Activated CD4-positive, alpha-beta memory T cell treated with anti-CD3 and anti-CD28 coated beads for 36 hours (primary cell): Measurements from ENCODE around the gene TCHP. TPM values are rescaled to one million over a fixed set of nuclear protein-coding genes. Genes with fewer than 3 reads are reported as not detected.
A peak's percentile ranks its signal among the peaks of the same experiment; 100 is the strongest.

ENCODE experiments used
- CTCF ChIA-PET: fragments of 350-600 bp; sonication (Branson Sonifier 250); formaldehyde crosslinking; loops from one replicate; lab custom pipeline; 2021; ENCODE audit warnings: antibody characterized with exemption, inconsistent platforms; lab: Charles Lee
- POLR2A ChIA-PET: fragments of 350-600 bp; sonication (Branson Sonifier 250); formaldehyde crosslinking; loops from one replicate; lab custom pipeline; 2021; ENCODE audit warnings: antibody characterized with exemption; lab: Charles Lee
- DNase-seq: peaks from one replicate; pipeline ENCODE4 v3.0.0-alpha.2; 2020
- H3K27ac Mint-ChIP-seq: one replicate; pipeline ENCODE4 v1.8.0; 2021; ENCODE audit warnings: mixed read lengths
- H3K27me3 Mint-ChIP-seq: one replicate; pipeline ENCODE4 v1.8.0; 2021; ENCODE audit warnings: mixed read lengths
- H3K36me3 Mint-ChIP-seq: one replicate; pipeline ENCODE4 v1.8.0; 2021; ENCODE audit warnings: mixed read lengths
- H3K4me1 Mint-ChIP-seq: one replicate; pipeline ENCODE4 v1.8.0; 2021; ENCODE audit warnings: low read depth, mixed read lengths
- H3K4me3 Mint-ChIP-seq: one replicate; pipeline ENCODE4 v1.8.0; 2021; ENCODE audit warnings: mild to moderate bottlenecking, mixed read lengths
- H3K9me3 Mint-ChIP-seq: one replicate; pipeline ENCODE4 v1.8.0; 2021; ENCODE audit warnings: mixed read lengths
- intact Hi-C: fragments of 100-400 bp; cut with micrococcal nuclease; formaldehyde crosslinking; loops from one replicate; pipeline ENCODE4 v1.15.1; 2023
- total RNA-seq, 2 experiments: library from RNA; stranded (reverse); gene quantifications; one replicate each; pipeline ENCODE4 v1.2.3, GENCODE V29; 2021

TCHP gene
- total RNA-seq, 2 experiments from 2014 or later: 21.2 to 21.3 TPM

DNA sequence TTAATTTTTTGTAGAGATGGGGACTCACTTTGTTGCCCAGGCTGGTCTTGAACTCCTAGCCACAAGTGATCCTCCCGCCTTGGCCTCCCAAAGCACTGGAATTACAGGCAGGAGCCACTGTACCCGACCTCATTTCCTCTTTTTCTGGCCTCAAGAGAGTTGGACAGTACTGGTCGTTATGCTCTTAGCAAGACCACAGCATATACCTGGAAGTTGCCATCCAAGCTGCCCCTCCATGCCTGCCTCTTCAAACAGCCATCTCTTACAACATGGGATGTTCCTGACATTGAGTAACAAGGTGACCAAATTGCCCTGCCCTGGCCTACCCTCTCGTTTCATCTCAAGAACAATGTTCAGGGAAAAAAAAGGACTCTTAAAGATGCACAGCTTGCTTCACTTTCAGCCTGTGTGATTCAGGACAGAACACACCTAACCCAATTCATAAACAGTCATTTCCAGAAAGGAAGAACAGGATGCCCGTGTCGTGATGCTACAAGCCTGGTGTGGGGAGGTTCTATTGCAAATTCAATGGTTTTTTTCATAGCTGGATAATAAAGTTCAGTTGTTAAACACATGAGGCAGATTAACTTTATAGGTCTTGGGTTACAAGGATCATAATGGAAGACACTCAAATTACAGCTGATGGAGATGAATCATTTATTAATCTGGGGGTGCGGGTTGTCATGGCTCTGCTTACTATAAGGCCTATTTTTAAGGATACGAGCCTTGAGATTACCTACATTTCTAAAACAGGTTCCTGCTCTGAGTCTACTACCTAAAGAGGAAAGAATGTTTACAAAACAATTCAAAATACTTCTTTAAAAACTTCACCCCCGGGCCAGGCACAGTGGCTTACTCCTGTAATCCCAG lies 31.7 kb upstream of the TCHP start:
- H3K4me3 Mint-ChIP-seq: no peak overlapping the region
- H3K36me3 Mint-ChIP-seq: no peaks in the 10 kb centered on the region
- H3K27ac Mint-ChIP-seq: no peak overlapping the region
- H3K4me1 Mint-ChIP-seq: peaks cover 29% of the 10 kb centered on the region
- intact Hi-C loops: no loop called here
- ChIA-PET CTCF (interaction anchor here (1.6 to 2.7 kb wide), 2 partner anchors 9 to 23 kb away, joined by 5 to 12 read pairs; no protein-coding TSS in a partner anchor), POLR2A (no interaction called here)
- peak; percentile 27 for DNase-seq
- no peaks in the 10 kb centered on the region for H3K9me3 Mint-ChIP-seq
- H3K27me3 Mint-ChIP-seq: no peaks in the 10 kb centered on the region

DNA sequence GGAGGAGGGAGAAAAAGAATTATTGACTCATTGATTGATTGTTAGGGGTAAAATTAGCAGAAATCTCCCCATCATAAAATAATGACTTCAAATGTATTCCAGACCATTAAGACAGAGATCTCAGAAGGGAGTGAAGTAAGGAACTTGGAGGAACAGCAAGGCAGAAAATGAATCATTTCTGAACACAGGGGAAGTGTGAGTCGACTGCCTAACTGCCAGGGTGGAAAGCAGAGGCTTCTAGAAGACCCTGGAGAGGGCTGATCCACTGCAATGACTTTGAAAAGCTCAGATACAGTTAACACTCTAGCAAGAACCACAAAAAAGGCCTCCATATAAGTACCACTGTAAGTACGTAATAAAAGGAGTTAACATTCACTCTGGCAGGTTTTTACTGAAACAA lies 29.4 kb upstream of the TCHP start:
- H3K27ac Mint-ChIP-seq: no peak overlapping the region
- H3K4me1 Mint-ChIP-seq: peaks cover 30% of the 10 kb centered on the region
- POLR2A ChIA-PET: no interaction called here
- no peak for DNase-seq
- no peak overlapping the region for H3K4me3 Mint-ChIP-seq
- CTCF ChIA-PET: interaction anchor here (2.0 to 2.7 kb wide), 2 partner anchors 17 to 25 kb away, joined by 4 to 13 read pairs; no protein-coding TSS in a partner anchor
- intact Hi-C loops: no loop called here
- no peaks in the 10 kb centered on the region for H3K9me3 Mint-ChIP-seq
- no peaks in the 10 kb centered on the region for H3K27me3 Mint-ChIP-seq
- H3K36me3 Mint-ChIP-seq: no peaks in the 10 kb centered on the region

DNA sequence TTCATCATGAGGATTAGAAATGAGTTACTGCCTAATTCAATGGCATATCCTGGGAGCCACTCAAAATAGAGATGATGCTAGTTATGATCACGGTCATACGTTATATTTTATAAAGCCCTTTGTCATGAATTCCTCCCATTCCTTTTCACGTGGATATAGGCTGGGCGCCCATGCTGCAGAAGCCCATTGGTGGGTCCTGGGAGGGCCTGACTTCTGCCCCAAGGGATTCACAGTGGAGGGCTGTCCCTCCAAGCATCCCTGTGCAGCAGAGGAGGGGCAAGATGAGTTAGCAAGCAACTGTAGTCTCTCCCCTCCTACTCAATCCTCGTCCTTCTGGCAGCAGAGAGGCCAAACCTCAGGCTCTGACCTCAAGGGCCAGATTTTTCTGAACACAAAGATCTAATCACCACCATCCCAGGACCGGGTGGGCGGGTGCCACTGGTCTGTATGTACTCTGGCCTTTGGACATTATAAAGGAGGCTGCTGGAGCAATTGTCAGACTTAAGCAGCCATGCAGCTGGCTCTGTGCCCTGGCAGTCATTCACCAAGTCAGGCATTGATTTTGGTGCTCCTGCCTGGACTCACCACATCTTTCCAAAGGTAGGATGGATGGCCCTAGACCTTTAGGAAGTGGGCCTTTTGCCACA lies 28.3 kb upstream of the TCHP start:
- intact Hi-C loops: no loop called here
- no peak overlapping the region for H3K4me3 Mint-ChIP-seq
- no peak for DNase-seq
- H3K4me1 Mint-ChIP-seq: peaks cover 35% of the 10 kb centered on the region
- ChIA-PET POLR2A (no interaction called here), CTCF (interaction anchor here (2.0 to 2.7 kb wide), 2 partner anchors 18 to 27 kb away, joined by 4 to 13 read pairs; no protein-coding TSS in a partner anchor)
- no peaks in the 10 kb centered on the region for H3K27me3 Mint-ChIP-seq
- no peaks in the 10 kb centered on the region for H3K36me3 Mint-ChIP-seq
- no peaks in the 10 kb centered on the region for H3K9me3 Mint-ChIP-seq
- H3K27ac Mint-ChIP-seq: no peak overlapping the region

DNA sequence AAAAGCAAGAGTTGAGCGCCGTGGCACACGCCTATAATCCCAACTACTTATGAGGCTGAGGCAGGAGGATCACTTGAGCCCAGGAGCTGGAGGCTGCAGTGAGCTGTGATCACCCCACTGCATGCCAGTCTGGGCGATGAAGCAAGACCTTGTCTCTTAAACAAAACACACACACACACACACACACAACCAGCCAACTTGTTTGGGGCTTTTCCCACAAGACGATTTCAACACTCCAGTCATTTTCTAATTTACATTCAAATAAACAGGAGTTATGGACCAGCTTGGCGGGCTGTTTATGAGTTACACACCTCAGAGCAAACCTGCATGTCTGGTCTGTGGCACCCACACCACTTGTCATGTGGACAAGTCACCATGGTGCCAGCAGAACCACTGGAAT lies 26.4 kb upstream of the TCHP start:
- Mint-ChIP-seq H3K36me3 (no peaks in the 10 kb centered on the region), H3K27ac (no peak overlapping the region), H3K27me3 (no peaks in the 10 kb centered on the region), H3K4me3 (no peak overlapping the region), H3K4me1 (peaks cover 44% of the 10 kb centered on the region), H3K9me3 (no peaks in the 10 kb centered on the region)
- ChIA-PET POLR2A (no interaction called here), CTCF (interaction anchor here (0.6 to 2.3 kb wide), 3 partner anchors 20 to 69 kb away, joined by 3 to 6 read pairs (median 4); no protein-coding TSS in a partner anchor)
- intact Hi-C loops: no loop called here
- DNase-seq: no peak

DNA sequence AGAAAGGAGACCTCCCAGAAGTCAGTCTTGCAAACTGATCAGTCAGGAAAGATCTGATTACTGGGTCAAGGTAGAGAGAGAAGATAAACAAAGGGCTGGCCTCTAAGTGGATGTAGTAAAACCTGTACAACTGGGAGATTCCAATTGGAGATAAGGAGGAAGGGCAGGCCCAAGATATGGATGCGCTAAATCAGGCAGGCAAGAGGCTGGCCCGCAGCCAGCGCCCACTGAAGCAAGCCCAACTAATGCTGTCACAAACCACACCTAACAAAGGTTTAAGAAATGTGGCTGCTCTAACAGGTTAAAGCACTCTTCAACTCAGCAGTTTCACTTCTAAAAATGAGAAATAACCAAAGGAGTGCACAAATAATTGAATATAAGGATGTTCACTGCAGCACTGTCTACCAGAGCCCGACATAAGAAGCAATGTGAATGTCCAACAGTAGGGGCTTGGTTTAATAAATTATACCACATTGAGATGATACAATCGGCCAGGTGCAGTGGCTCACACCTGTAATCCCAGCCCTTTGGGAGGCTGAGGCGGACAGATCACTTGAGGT lies 24.4 kb upstream of the TCHP start:
- no peak overlapping the region for H3K4me3 Mint-ChIP-seq
- intact Hi-C loops: no loop called here
- ChIA-PET POLR2A (no interaction called here), CTCF (interaction anchor here (1.3 to 4.1 kb wide), 3 partner anchors 22 to 71 kb away, joined by 3 to 20 read pairs (median 10); no protein-coding TSS in a partner anchor)
- H3K9me3 Mint-ChIP-seq: no peaks in the 10 kb centered on the region
- no peaks in the 10 kb centered on the region for H3K36me3 Mint-ChIP-seq
- peaks cover 52% of the 10 kb centered on the region for H3K4me1 Mint-ChIP-seq
- H3K27ac Mint-ChIP-seq: no peak overlapping the region
- DNase-seq: no peak
- H3K27me3 Mint-ChIP-seq: no peaks in the 10 kb centered on the region

DNA sequence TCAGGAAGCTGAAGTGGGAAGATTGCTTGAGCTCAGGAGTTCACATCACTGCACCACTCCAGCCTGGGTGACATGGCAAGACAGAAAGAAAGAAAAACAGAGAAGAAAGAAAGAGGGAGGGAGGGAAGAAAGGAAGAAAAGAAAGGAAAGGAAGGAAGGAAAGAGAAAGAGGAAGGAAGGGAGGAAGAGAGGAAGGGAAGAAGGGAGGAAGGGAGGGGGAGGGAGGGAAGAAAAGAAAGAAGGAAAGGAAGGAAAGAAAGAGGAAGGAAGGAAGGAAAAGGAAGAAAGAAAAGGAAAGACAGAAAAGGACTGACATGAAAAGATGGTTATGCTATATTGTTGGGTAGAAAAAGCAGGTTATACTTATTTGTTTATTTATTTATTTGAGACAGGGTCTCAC lies 23.7 kb upstream of the TCHP start:
- ChIA-PET POLR2A (no interaction called here), CTCF (interaction anchor here (1.3 to 4.1 kb wide), 3 partner anchors 23 to 71 kb away, joined by 3 to 20 read pairs (median 10); no protein-coding TSS in a partner anchor)
- DNase-seq: no peak
- H3K4me1 Mint-ChIP-seq: peaks cover 54% of the 10 kb centered on the region
- intact Hi-C loops: no loop called here
- no peaks in the 10 kb centered on the region for H3K36me3 Mint-ChIP-seq
- H3K27me3 Mint-ChIP-seq: no peaks in the 10 kb centered on the region
- no peak overlapping the region for H3K4me3 Mint-ChIP-seq
- H3K9me3 Mint-ChIP-seq: no peaks in the 10 kb centered on the region
- H3K27ac Mint-ChIP-seq: no peak overlapping the region

DNA sequence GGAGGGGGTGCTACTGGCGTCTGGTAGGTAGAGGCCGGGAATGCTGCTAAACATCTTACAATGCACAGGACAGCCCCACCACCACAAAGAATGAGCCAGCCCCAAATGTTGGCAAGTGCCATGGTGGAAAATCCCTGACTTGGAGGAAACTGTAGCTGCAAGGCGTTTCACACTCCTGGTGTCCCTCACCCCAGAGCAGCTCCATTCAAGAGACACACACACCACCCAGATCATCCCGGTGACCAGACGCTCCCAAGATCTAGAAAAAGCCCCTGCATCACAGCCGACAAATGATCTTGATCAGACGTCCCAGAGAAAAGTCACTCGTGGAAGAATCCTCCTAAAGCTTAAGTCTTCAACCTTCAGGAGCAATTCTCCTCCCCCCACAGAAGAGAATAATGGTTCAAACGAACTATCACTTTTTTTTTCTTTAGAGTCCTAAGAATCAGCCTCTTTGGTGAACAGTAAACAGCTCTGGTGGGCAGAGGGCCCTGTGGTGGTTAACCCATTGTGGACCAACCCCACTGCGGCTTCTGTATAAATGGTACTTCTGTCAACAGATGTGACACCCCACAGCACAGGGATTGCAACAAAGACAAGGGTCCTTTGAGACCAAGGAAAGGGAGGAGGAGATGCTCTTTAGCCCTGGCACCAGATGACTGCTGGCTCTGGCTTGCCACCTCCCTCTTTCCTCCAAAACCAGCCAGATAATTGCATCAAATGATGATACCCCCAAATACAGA lies 22.4 kb upstream of the TCHP start:
- H3K27ac Mint-ChIP-seq: no peak overlapping the region
- POLR2A ChIA-PET: no interaction called here
- no peaks in the 10 kb centered on the region for H3K36me3 Mint-ChIP-seq
- peaks cover 50% of the 10 kb centered on the region for H3K4me1 Mint-ChIP-seq
- CTCF ChIA-PET: interaction anchor here (0.7 to 4.1 kb wide), 5 partner anchors 23 to 280 kb away, joined by 3 to 20 read pairs (median 8); no protein-coding TSS in a partner anchor
- H3K4me3 Mint-ChIP-seq: no peak overlapping the region
- DNase-seq: no peak
- no peaks in the 10 kb centered on the region for H3K9me3 Mint-ChIP-seq
- intact Hi-C loops: no loop called here
- no peaks in the 10 kb centered on the region for H3K27me3 Mint-ChIP-seq

DNA sequence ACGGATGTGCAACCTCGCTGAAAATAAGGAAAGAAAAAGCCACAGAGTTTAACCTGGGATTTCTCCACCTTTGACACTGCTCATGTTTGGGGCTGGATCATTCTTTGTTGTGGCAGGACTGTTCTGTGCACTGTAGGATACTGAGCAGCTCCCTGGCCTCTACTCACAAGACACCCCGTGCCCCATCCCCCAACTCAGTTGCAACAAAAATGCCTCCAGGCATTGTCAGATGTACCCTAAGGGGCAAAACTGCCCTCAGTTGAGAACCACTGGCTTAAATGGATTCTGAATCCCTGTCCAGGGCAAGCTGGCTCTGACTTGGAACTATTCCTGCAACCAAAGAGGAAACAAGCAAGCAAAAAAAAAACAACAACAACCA lies 21.8 kb upstream of the TCHP start:
- CTCF ChIA-PET: interaction anchor here (1.2 to 4.1 kb wide), 3 partner anchors 24 to 73 kb away, joined by 3 to 20 read pairs (median 8); no protein-coding TSS in a partner anchor
- DNase-seq: no peak
- H3K27me3 Mint-ChIP-seq: no peaks in the 10 kb centered on the region
- intact Hi-C loops: no loop called here
- POLR2A ChIA-PET: no interaction called here
- H3K9me3 Mint-ChIP-seq: no peaks in the 10 kb centered on the region
- no peak overlapping the region for H3K4me3 Mint-ChIP-seq
- H3K36me3 Mint-ChIP-seq: no peaks in the 10 kb centered on the region
- peaks cover 50% of the 10 kb centered on the region for H3K4me1 Mint-ChIP-seq
- H3K27ac Mint-ChIP-seq: no peak overlapping the region

DNA sequence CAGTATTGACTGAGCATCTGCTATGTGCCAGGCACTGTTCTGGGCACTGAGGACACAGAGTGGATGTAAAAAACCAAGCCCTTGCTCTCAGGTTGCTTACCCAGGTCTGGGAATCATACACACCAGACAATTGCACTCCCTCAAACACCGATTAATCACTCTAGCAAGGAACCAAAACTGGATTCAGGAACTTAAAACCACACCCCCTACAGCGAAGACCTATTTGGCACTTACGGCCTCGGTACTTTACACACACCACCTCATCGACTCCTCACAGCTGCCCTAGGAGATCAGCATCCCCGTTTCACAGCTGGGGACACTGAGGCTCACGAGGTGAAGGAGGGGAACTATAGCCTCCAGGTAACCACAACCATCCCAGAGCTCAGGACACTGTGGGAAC lies 21.3 kb upstream of the TCHP start:
- intact Hi-C loops: no loop called here
- H3K27me3 Mint-ChIP-seq: no peaks in the 10 kb centered on the region
- H3K4me1 Mint-ChIP-seq: peaks cover 50% of the 10 kb centered on the region
- ChIA-PET CTCF (interaction anchor here (1.0 to 4.1 kb wide), 4 partner anchors 22 to 74 kb away, joined by 3 to 20 read pairs (median 4); no protein-coding TSS in a partner anchor), POLR2A (no interaction called here)
- no peak for DNase-seq
- no peaks in the 10 kb centered on the region for H3K36me3 Mint-ChIP-seq
- H3K4me3 Mint-ChIP-seq: peak overlapping the region; percentile 94
- no peak overlapping the region for H3K27ac Mint-ChIP-seq
- no peaks in the 10 kb centered on the region for H3K9me3 Mint-ChIP-seq

DNA sequence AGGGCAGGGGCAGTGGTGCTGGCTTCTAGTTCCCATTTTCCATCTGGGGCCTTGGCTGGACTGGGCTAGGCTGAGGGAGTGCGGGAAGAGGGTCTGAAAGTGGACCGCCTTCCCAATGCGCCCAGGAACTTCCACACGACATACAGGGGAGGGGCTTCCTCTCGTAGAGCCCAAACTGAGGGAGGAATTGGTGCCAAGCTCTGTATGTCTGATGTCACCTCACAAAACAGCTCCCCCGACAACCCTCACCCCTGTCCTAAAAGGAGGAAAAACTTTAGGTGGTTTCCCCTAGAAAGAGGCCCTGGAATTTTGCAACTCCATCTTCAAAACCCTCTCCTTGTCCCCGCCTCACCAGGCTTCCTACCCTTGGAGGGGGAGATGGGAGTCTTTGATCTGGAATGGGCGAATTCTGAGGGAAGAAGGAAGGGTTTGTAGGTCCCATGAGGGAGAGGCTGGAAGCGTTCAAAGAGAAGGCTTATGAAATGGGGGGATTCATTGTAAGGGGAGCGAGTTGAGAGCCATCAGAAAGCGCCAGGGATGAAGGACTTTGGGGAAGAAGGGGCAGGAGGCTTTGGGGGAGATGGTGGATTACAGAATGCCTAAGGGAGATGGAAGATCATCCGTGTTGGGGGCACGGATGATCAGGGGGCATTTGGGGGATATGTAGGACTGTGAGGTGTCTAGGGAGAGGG lies 20.6 kb upstream of the TCHP start:
- Mint-ChIP-seq H3K27ac (peak overlapping the region; percentile 79), H3K4me1 (peaks cover 50% of the 10 kb centered on the region), H3K27me3 (no peaks in the 10 kb centered on the region), H3K9me3 (no peaks in the 10 kb centered on the region), H3K36me3 (no peaks in the 10 kb centered on the region), H3K4me3 (peak overlapping the region; percentile 94)
- ChIA-PET POLR2A (no interaction called here), CTCF (interaction anchor here (1.0 to 4.1 kb wide), 4 partner anchors 23 to 75 kb away, joined by 3 to 20 read pairs (median 4); no protein-coding TSS in a partner anchor)
- intact Hi-C loops: loop anchor here (1.0 to 10.0 kb wide), 4 partner anchors 26 to 405 kb away; partner anchors contain the start of genes ATP2A2, MMAB and MVK
- DNase-seq: no peak
